Measurements from ENCODE around the gene C20orf173.

Gene C20orf173

DNA sequence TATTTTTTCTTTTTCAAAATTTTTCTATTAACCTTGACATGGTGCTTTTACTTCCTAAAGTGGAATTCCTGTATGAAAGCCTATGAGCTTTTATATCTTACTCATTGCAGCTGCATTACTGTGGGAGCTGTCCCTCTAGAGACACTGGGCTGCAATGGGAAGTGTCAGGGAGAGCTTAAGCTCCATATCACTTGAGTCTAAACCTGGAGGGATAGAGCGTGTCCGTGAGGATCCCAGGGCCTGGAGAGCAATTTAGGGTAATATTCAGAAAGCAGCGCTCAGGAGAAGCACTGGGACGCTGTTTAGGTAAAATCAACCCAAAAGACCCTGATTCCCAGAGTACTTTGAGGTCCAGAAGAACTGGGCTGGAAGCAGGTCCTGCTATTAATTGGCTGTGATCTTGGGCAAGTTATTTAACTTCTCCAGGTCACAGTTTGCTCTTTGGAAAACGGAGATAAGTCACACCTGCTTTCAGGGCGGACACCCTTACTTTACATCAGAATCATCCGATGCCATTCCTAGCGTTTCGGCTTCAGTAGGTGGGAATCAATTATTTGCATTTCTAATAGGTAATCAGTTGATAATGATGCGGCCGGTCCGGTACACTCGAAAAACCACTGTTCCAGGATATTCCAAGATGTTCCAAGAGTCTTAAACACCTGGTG is 11.8 kb upstream of the C20orf173 start:
- Histone ChIP-seq H3K14ac (ENCODE audit: low read length in 2 of 2) (no peak overlapping the region), H2BK12ac (ENCODE audit: low read length in 2 of 2) (no peak overlapping the region), H3K36me3 (ENCODE audit: control insufficient read depth in 1 of 2, insufficient read depth in 2 of 2, low read depth in 1 of 2, low read length in 2 of 2) (peaks cover 11 to 31% of the 10 kb centered on the region in 2 experiments), H3K4me2 (ENCODE audit: low read length, poor library complexity, severe bottlenecking) (peak overlapping the region; percentile 93), H3K18ac (ENCODE audit: low read depth in 1 of 2, low read length in 2 of 2) (no peak overlapping the region), H2BK120ac (ENCODE audit: low read depth, low read length) (no peak overlapping the region), H2BK5ac (ENCODE audit: low read depth, low read length, poor library complexity, severe bottlenecking) (no peak overlapping the region), H2AK5ac (ENCODE audit: low read length, severe bottlenecking) (no peak overlapping the region), H3K9me3 (ENCODE audit: control insufficient read depth, low read length) (no peaks in the 10 kb centered on the region), H3K4me1 (ENCODE audit: control insufficient read depth, insufficient read depth, low read depth, low read length) (peaks cover 15% of the 10 kb centered on the region), H2BK15ac (ENCODE audit: low read depth, poor library complexity, severe bottlenecking) (no peak overlapping the region), H3K4ac (ENCODE audit: low read depth in 1 of 2, low read length in 2 of 2) (no peak overlapping the region), H2AFZ (ENCODE audit: low read depth, low read length) (peak overlapping the region; percentile 66), H3K79me1 (replicated peaks; ENCODE audit: low read length, poor library complexity, severe bottlenecking) (peaks cover 21% of the 10 kb centered on the region), H4K91ac (ENCODE audit: low read length) (no peak overlapping the region), H3K23ac (ENCODE audit: low read length in 2 of 2) (peak overlapping the region in 1 of 2 experiments; percentile 20), H3K27ac (ENCODE audit: low read length, poor library complexity, severe bottlenecking) (no peak overlapping the region), H3K27me3 (ENCODE audit: control insufficient read depth in 1 of 2, insufficient read depth in 1 of 2, low read length in 2 of 2) (no peaks in the 10 kb centered on the region), H4K8ac (ENCODE audit: low read length) (no peak overlapping the region), H3K9ac (ENCODE audit: low read length) (peak overlapping the region; percentile 89), H3K4me3 (ENCODE audit: insufficient read depth in 1 of 2, low read depth in 1 of 2, low read length in 2 of 2) (peak overlapping the region; percentile 14 to 90)
- 29% methylated on average over 10 of the region's 13 CpGs for WGBS
- no peak for DNase-seq

DNA sequence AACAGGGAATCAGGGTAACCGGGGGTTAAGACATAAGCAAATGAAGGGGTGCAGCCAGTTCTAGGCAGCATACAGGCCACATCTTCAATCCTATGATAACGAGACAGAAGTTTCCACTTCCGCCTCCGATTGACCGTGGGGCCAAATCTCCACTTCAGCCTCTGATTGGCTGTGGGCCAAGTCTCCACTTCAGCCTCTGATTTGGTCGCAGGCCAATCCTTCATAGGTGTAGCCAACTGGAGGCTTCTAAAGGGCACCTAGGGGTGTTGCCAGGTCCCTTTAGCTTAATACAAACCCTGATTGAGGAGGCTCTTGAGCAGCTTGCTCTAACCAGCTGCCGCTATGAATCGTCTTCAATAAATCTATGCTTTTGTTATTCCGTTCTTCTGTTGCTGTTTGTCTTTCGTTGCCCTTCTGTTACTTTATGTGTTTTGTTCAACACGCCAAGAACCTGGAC is 10.3 kb upstream of the C20orf173 start:
- Histone ChIP-seq H4K8ac (ENCODE audit: low read length) (no peak overlapping the region), H2BK120ac (ENCODE audit: low read depth, low read length) (no peak overlapping the region), H3K18ac (ENCODE audit: low read depth in 1 of 2, low read length in 2 of 2) (no peak overlapping the region), H3K27ac (ENCODE audit: low read length, poor library complexity, severe bottlenecking) (no peak overlapping the region), H3K79me1 (replicated peaks; ENCODE audit: low read length, poor library complexity, severe bottlenecking) (peaks cover 19% of the 10 kb centered on the region), H3K4ac (ENCODE audit: low read depth in 1 of 2, low read length in 2 of 2) (no peak overlapping the region), H2BK12ac (ENCODE audit: low read length in 2 of 2) (no peak overlapping the region), H2AFZ (ENCODE audit: low read depth, low read length) (no peak overlapping the region), H3K23ac (ENCODE audit: low read length in 2 of 2) (no peak overlapping the region), H3K36me3 (ENCODE audit: control insufficient read depth in 1 of 2, insufficient read depth in 2 of 2, low read depth in 1 of 2, low read length in 2 of 2) (peaks cover 8 to 20% of the 10 kb centered on the region in 2 experiments), H4K91ac (ENCODE audit: low read length) (no peak overlapping the region), H3K4me3 (ENCODE audit: insufficient read depth in 1 of 2, low read depth in 1 of 2, low read length in 2 of 2) (no peak overlapping the region), H3K9me3 (ENCODE audit: control insufficient read depth, low read length) (no peaks in the 10 kb centered on the region), H3K14ac (ENCODE audit: low read length in 2 of 2) (no peak overlapping the region), H3K4me1 (ENCODE audit: control insufficient read depth, insufficient read depth, low read depth, low read length) (peaks cover 12% of the 10 kb centered on the region), H3K9ac (ENCODE audit: low read length) (no peak overlapping the region), H2BK5ac (ENCODE audit: low read depth, low read length, poor library complexity, severe bottlenecking) (no peak overlapping the region), H3K4me2 (ENCODE audit: low read length, poor library complexity, severe bottlenecking) (no peak overlapping the region), H2AK5ac (ENCODE audit: low read length, severe bottlenecking) (no peak overlapping the region), H3K27me3 (ENCODE audit: control insufficient read depth in 1 of 2, insufficient read depth in 1 of 2, low read length in 2 of 2) (no peaks in the 10 kb centered on the region), H2BK15ac (ENCODE audit: low read depth, poor library complexity, severe bottlenecking) (no peak overlapping the region)
- WGBS: 43% methylated on average over 11 of the region's 11 CpGs
- peak; percentile 23 for DNase-seq

GRCh38 chr20:35527122-35527769 is 2.2 kb downstream of the C20orf173 start:
- no peak for DNase-seq
- H3K79me1 ChIP-seq (replicated peaks; ENCODE audit: low read length, poor library complexity, severe bottlenecking): no peaks in the 10 kb centered on the region
- H2BK12ac ChIP-seq (ENCODE audit: low read length in 2 of 2): no peak overlapping the region
- H2BK15ac ChIP-seq (ENCODE audit: low read depth, poor library complexity, severe bottlenecking): no peak overlapping the region
- H3K4me1 ChIP-seq (ENCODE audit: control insufficient read depth, insufficient read depth, low read depth, low read length): peaks cover 1% of the 10 kb centered on the region
- no peaks in the 10 kb centered on the region for H3K36me3 ChIP-seq (ENCODE audit: control insufficient read depth in 1 of 2, insufficient read depth in 2 of 2, low read depth in 1 of 2, low read length in 2 of 2)
- H2AK5ac ChIP-seq (ENCODE audit: low read length, severe bottlenecking): no peak overlapping the region
- H2AFZ ChIP-seq (ENCODE audit: low read depth, low read length): no peak overlapping the region
- H4K91ac ChIP-seq (ENCODE audit: low read length): no peak overlapping the region
- no peaks in the 10 kb centered on the region for H3K9me3 ChIP-seq (ENCODE audit: control insufficient read depth, low read length)
- H2BK5ac ChIP-seq (ENCODE audit: low read depth, low read length, poor library complexity, severe bottlenecking): no peak overlapping the region
- H3K27ac ChIP-seq (ENCODE audit: low read length, poor library complexity, severe bottlenecking): no peak overlapping the region
- no peak overlapping the region for H3K4me2 ChIP-seq (ENCODE audit: low read length, poor library complexity, severe bottlenecking)
- no peak overlapping the region for H3K14ac ChIP-seq (ENCODE audit: low read length in 2 of 2)
- no peak overlapping the region for H2BK120ac ChIP-seq (ENCODE audit: low read depth, low read length)
- H4K8ac ChIP-seq (ENCODE audit: low read length): no peak overlapping the region
- no peak overlapping the region for H3K4me3 ChIP-seq (ENCODE audit: insufficient read depth in 1 of 2, low read depth in 1 of 2, low read length in 2 of 2)
- H3K4ac ChIP-seq (ENCODE audit: low read depth in 1 of 2, low read length in 2 of 2): no peak overlapping the region
- no peak overlapping the region for H3K23ac ChIP-seq (ENCODE audit: low read length in 2 of 2)
- 91% methylated on average over 12 of the region's 12 CpGs for WGBS
- H3K9ac ChIP-seq (ENCODE audit: low read length): no peak overlapping the region
- peaks cover 0 to 2% of the 10 kb centered on the region in 2 experiments for H3K27me3 ChIP-seq (ENCODE audit: control insufficient read depth in 1 of 2, insufficient read depth in 1 of 2, low read length in 2 of 2)
- no peak overlapping the region for H3K18ac ChIP-seq (ENCODE audit: low read depth in 1 of 2, low read length in 2 of 2)

DNA sequence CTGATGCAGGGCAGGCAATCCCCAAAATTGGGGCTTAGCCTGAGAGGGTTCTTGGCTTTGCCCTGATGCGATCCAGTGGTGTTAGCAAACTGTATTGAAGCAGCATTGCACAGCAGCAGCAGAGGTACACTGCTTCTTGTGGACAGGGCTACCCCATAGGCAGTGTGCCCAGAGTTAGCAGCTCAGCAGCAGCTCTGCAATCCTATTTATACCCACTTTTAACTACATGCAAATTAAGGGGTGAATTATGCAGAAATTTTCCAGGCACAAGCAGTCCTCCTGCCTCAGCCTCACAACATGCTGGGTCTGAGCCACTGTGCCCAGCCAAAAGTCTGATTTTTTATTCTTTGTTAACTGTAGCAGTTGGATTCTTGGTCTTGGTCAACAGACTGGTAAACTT is 3.8 kb downstream of the C20orf173 start:
- peaks cover 0 to 2% of the 10 kb centered on the region in 2 experiments for H3K27me3 ChIP-seq (ENCODE audit: control insufficient read depth in 1 of 2, insufficient read depth in 1 of 2, low read length in 2 of 2)
- no peak overlapping the region for H3K9ac ChIP-seq (ENCODE audit: low read length)
- DNase-seq: no peak
- 100% methylated on average over 1 of the region's 1 CpG for WGBS
- no peak overlapping the region for H4K8ac ChIP-seq (ENCODE audit: low read length)
- no peak overlapping the region for H2AFZ ChIP-seq (ENCODE audit: low read depth, low read length)
- H3K4ac ChIP-seq (ENCODE audit: low read depth in 1 of 2, low read length in 2 of 2): no peak overlapping the region
- H3K4me3 ChIP-seq (ENCODE audit: insufficient read depth in 1 of 2, low read depth in 1 of 2, low read length in 2 of 2): no peak overlapping the region
- no peak overlapping the region for H2BK120ac ChIP-seq (ENCODE audit: low read depth, low read length)
- no peak overlapping the region for H2AK5ac ChIP-seq (ENCODE audit: low read length, severe bottlenecking)
- H2BK5ac ChIP-seq (ENCODE audit: low read depth, low read length, poor library complexity, severe bottlenecking): no peak overlapping the region
- no peak overlapping the region for H3K23ac ChIP-seq (ENCODE audit: low read length in 2 of 2)
- no peak overlapping the region for H3K14ac ChIP-seq (ENCODE audit: low read length in 2 of 2)
- H3K4me1 ChIP-seq (ENCODE audit: control insufficient read depth, insufficient read depth, low read depth, low read length): peaks cover 1% of the 10 kb centered on the region
- no peak overlapping the region for H2BK15ac ChIP-seq (ENCODE audit: low read depth, poor library complexity, severe bottlenecking)
- no peaks in the 10 kb centered on the region for H3K9me3 ChIP-seq (ENCODE audit: control insufficient read depth, low read length)
- H2BK12ac ChIP-seq (ENCODE audit: low read length in 2 of 2): no peak overlapping the region
- no peaks in the 10 kb centered on the region for H3K79me1 ChIP-seq (replicated peaks; ENCODE audit: low read length, poor library complexity, severe bottlenecking)
- no peaks in the 10 kb centered on the region for H3K36me3 ChIP-seq (ENCODE audit: control insufficient read depth in 1 of 2, insufficient read depth in 2 of 2, low read depth in 1 of 2, low read length in 2 of 2)
- no peak overlapping the region for H3K4me2 ChIP-seq (ENCODE audit: low read length, poor library complexity, severe bottlenecking)
- no peak overlapping the region for H4K91ac ChIP-seq (ENCODE audit: low read length)
- H3K27ac ChIP-seq (ENCODE audit: low read length, poor library complexity, severe bottlenecking): no peak overlapping the region
- no peak overlapping the region for H3K18ac ChIP-seq (ENCODE audit: low read depth in 1 of 2, low read length in 2 of 2)
